Activated CD8-positive, alpha-beta T cell treated with anti-CD3 and anti-CD28 coated beads for 36 hours (primary cell): ENCODE measurements around the gene RBM17. TPM values are rescaled to one million over a fixed set of nuclear protein-coding genes. Genes with fewer than 3 reads are reported as not detected.

Source experiments
- ATAC-seq: fragments of 200-7000 bp; cut with Tn5 transposase; one replicate; pipeline ENCODE4 v1.10.0; 2021; ENCODE audit warnings: mild to moderate bottlenecking, moderate library complexity
- CTCF ChIA-PET: fragments of 350-600 bp; sonication (Branson Sonifier 250); formaldehyde crosslinking; loops from one replicate; lab custom pipeline; 2021; ENCODE audit warnings: antibody characterized with exemption; lab: Charles Lee
- POLR2A ChIA-PET: fragments of 350-600 bp; sonication (Branson Sonifier 250); formaldehyde crosslinking; loops from one replicate; lab custom pipeline; 2021; ENCODE audit warnings: antibody characterized with exemption; lab: Charles Lee
- DNase-seq: peaks from one replicate; pipeline ENCODE4 v3.0.0-alpha.2; 2020
- H3K27ac Mint-ChIP-seq: one replicate; pipeline ENCODE4 v1.8.0; 2021; ENCODE audit warnings: mild to moderate bottlenecking, mixed read lengths
- H3K27me3 Mint-ChIP-seq: one replicate; pipeline ENCODE4 v1.8.0; 2021; ENCODE audit warnings: mixed read lengths
- H3K36me3 Mint-ChIP-seq: one replicate; pipeline ENCODE4 v1.8.0; 2021; ENCODE audit warnings: low read depth, mixed read lengths
- H3K4me1 Mint-ChIP-seq: one replicate; pipeline ENCODE4 v1.8.0; 2021; ENCODE audit warnings: low read depth, mixed read lengths
- H3K4me3 Mint-ChIP-seq: one replicate; pipeline ENCODE4 v1.8.0; 2021; ENCODE audit warnings: mild to moderate bottlenecking, moderate library complexity, mixed read lengths
- H3K9me3 Mint-ChIP-seq: one replicate; pipeline ENCODE4 v1.8.0; 2021; ENCODE audit warnings: mixed read lengths
- intact Hi-C: fragments of 100-400 bp; cut with micrococcal nuclease; formaldehyde crosslinking; loops from one replicate; pipeline ENCODE4 v1.10.0; 2022
- total RNA-seq, 2 experiments: library from RNA; stranded (reverse); gene quantifications; one replicate each; pipeline ENCODE4 v1.2.3, GENCODE V29; 2021
- TF ChIP-seq, protein P1 (sequence below): fragments of 200-600 bp; IDR thresholded peaks from one replicate; pipeline ENCODE4 v1.8.0; 2022; ENCODE audit warnings: antibody characterized with exemption, mild to moderate bottlenecking

Gene RBM17
- total RNA-seq, 2 experiments from 2014 or later, result 284 to 285 TPM

DNA sequence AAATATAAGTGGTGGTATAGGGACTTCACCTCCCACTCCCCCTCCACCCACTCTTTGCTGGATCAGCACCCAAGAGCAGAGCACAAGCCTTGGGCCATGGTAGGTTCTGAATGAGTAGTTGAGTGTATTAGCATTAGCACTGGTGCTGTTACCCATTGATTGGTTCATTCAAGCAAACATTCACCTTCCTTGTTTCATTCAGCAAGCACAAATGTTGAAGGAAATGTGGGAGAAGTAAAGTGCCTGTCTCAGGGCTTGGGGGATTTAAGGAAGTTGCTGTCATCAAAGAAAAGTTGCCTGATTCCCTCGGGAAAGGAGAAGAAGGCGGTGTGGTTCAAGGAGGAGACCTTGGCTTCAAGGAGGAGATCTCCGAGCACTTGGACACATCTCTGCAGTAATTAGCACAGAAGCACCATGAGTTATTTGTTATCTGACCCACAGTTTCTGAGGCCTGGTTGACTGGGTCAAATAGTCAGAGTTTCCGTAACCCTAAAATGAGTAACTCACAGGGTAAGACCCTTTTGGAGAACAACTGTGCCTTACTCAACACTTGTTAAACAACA, 44.0 kb upstream of the RBM17 start:
- TF ChIP-seq, protein P1, sequence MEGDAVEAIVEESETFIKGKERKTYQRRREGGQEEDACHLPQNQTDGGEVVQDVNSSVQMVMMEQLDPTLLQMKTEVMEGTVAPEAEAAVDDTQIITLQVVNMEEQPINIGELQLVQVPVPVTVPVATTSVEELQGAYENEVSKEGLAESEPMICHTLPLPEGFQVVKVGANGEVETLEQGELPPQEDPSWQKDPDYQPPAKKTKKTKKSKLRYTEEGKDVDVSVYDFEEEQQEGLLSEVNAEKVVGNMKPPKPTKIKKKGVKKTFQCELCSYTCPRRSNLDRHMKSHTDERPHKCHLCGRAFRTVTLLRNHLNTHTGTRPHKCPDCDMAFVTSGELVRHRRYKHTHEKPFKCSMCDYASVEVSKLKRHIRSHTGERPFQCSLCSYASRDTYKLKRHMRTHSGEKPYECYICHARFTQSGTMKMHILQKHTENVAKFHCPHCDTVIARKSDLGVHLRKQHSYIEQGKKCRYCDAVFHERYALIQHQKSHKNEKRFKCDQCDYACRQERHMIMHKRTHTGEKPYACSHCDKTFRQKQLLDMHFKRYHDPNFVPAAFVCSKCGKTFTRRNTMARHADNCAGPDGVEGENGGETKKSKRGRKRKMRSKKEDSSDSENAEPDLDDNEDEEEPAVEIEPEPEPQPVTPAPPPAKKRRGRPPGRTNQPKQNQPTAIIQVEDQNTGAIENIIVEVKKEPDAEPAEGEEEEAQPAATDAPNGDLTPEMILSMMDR, result no peak
- no peak for DNase-seq
- POLR2A ChIA-PET, result interaction anchor here (0.7 to 17.2 kb wide), 6 partner anchors 9 to 371 kb away, joined by 3 to 846 read pairs (median 10); partner anchors contain the start of gene IL2RA
- peak; percentile 64 for ATAC-seq
- Mint-ChIP-seq H3K4me1 (peaks cover 91% of the 10 kb centered on the region), H3K9me3 (no peaks in the 10 kb centered on the region), H3K27ac (peak overlapping the region; percentile 97), H3K4me3 (peak overlapping the region; percentile 65), H3K36me3 (peaks cover 92% of the 10 kb centered on the region), H3K27me3 (no peaks in the 10 kb centered on the region)
- intact Hi-C loops, result loop anchor here (2.0 to 5.0 kb wide), 2 partner anchors 30 to 68 kb away; partner anchors contain the start of gene IL15RA
- CTCF ChIA-PET, result interaction anchor here (0.8 to 2.7 kb wide), 6 partner anchors 27 to 45 kb away, joined by 3 to 10 read pairs (median 6); no protein-coding TSS in a partner anchor

DNA sequence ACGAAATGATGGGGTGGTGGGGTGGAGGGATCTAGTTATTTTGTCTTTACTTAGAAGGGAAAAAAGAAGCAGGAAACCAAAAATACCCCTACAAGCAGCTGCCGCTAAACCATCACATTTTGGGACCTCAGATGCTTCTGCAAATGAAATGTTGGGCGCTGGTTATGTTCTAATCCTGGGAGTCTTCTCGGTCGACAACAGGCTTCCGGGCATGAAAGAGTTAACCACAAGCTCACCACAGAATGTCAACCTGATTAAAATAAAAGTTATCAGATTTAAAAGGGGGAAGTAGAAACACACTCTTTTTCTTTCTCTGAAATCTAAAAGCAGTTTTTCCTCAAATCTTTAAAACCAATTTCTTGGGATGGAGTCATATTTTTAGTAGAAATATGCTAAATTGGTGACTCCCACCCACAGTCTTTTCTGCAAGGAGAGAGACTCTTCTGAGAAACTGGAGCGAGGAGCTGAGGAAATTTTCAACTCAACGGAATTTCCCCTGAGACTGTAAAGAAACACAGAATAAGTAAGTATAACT, 43.5 kb upstream of the RBM17 start:
- Mint-ChIP-seq H3K4me1 (peaks cover 91% of the 10 kb centered on the region), H3K9me3 (no peaks in the 10 kb centered on the region), H3K4me3 (peak overlapping the region; percentile 65), H3K27ac (peak overlapping the region; percentile 97), H3K27me3 (no peaks in the 10 kb centered on the region), H3K36me3 (peaks cover 92% of the 10 kb centered on the region)
- DNase-seq (peak; percentile 79), ATAC-seq (peak; percentile 40)
- ChIA-PET POLR2A (interaction anchor here (0.7 to 17.2 kb wide), 8 partner anchors 8 to 370 kb away, joined by 3 to 846 read pairs (median 4); partner anchors contain the start of gene IL2RA), CTCF (interaction anchor here (0.8 to 2.7 kb wide), 7 partner anchors 26 to 47 kb away, joined by 3 to 10 read pairs (median 4); no protein-coding TSS in a partner anchor)
- TF ChIP-seq, protein P1, result no peak
- intact Hi-C loops, result loop anchor here (2.0 to 5.0 kb wide), 2 partner anchors 31 to 68 kb away; partner anchors contain the start of gene IL15RA

- ATAC-seq (peak; percentile 11), DNase-seq (peak; percentile 47)
- ChIA-PET CTCF (interaction anchor here (0.8 to 2.7 kb wide), 12 partner anchors 13 to 157 kb away, joined by 3 to 10 read pairs (median 4); partner anchors contain the start of gene PFKFB3), POLR2A (interaction anchor here (0.7 to 17.2 kb wide), 9 partner anchors 8 to 369 kb away, joined by 3 to 846 read pairs (median 4); partner anchors contain the start of gene IL2RA)
- no peaks in the 10 kb centered on the region for H3K9me3 Mint-ChIP-seq
- H3K4me1 Mint-ChIP-seq, result peaks cover 93% of the 10 kb centered on the region
- peak overlapping the region; percentile 65 for H3K4me3 Mint-ChIP-seq
- peaks cover 95% of the 10 kb centered on the region for H3K36me3 Mint-ChIP-seq
- intact Hi-C loops, result loop anchor here (2.0 to 5.0 kb wide), 2 partner anchors 31 to 69 kb away; partner anchors contain the start of gene IL15RA
- peak overlapping the region; percentile 97 for H3K27ac Mint-ChIP-seq
- H3K27me3 Mint-ChIP-seq, result no peaks in the 10 kb centered on the region
- TF ChIP-seq, protein P1, result no peak
Measured at GRCh38 chr10:6045878-6046772, 42.7 kb upstream of the RBM17 start.

DNA sequence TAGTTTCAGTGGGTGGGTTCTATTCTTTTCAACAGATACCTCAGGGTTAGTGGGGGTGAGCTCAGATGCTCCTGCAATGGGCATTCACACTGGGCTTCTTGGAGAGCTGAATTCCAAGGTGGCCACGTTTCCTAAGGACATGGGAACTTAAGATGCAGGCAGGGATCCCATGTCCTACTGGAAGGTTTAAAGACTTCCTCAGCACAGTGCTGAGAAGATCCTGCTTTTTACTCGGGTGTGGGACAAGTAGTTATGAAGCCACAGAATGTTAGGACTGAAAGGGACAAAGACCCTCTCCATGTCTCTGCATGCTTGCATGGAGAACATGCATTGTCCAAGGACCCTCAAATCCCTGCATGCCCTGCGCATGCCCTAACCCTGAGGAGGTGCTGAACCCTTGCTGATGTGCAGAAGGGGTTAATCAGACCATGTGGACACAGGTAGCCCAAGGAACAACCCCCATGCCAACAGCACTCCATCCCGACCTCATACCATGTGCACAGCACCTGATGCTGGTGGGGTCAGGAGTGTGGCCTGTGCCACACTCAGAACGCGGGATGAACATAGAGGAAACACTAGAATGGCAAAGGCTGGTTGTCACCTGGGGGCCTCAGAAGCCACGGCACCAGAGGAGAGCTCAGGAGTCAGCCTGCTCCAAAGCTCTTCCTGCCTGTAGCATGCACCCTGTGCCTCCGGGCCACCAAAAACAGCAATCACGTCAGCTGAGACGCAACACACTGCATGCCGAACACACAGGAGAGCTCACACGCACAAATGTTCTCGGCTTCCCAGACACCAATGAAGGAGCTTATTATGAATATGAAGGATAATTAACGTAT, 41.8 kb upstream of the RBM17 start:
- TF ChIP-seq, protein P1, result no peak
- Mint-ChIP-seq H3K4me1 (peaks cover 90% of the 10 kb centered on the region), H3K36me3 (peaks cover 91% of the 10 kb centered on the region), H3K27ac (peak overlapping the region; percentile 97), H3K27me3 (no peaks in the 10 kb centered on the region), H3K4me3 (peak overlapping the region; percentile 65), H3K9me3 (no peaks in the 10 kb centered on the region)
- no peak for DNase-seq
- no peak for ATAC-seq
- POLR2A ChIA-PET, result interaction anchor here (0.7 to 17.2 kb wide), 9 partner anchors 9 to 156 kb away, joined by 3 to 846 read pairs (median 3); partner anchors contain the start of genes IL2RA and PFKFB3
- intact Hi-C loops, result loop anchor here (5.0 kb wide), 1 partner anchor 70 kb away; the partner anchor contains the start of gene IL15RA
- CTCF ChIA-PET, result interaction anchor here (0.6 to 12.1 kb wide), 11 partner anchors 14 to 156 kb away, joined by 3 to 118 read pairs (median 3); partner anchors contain the start of genes IL2RA and PFKFB3
